ENCODE data around the gene ACSL3. TPM values are rescaled to one million over a fixed set of nuclear protein-coding genes. Genes with fewer than 3 reads are reported as not detected.

The ACSL3 gene
- total and polyA plus RNA-seq, 7 donors = 7.9 to 75.7 (median 48.2) TPM

GRCh38 chr2:222939979-222940378, 79.1 kb downstream of the ACSL3 start:
- no peak for TF ChIP-seq EP300 (IDR thresholded peaks at IDR 0.05)
- no peak for TF ChIP-seq CTCF (IDR thresholded peaks at IDR 0.05)
- no peak for TF ChIP-seq POLR2A (IDR thresholded peaks at IDR 0.05)
- no peak for TF ChIP-seq POLR2AphosphoS5 (IDR thresholded peaks at IDR 0.05)
- Histone ChIP-seq H3K9me3 (peaks cover 0 to 6% (median 2%) of the 10 kb centered on the region in 4 donors), H3K4me3 (no peak overlapping the region), H3K27ac (no peak overlapping the region), H3K4me1 (peaks cover 0 to 16% (median 7%) of the 10 kb centered on the region in 4 donors), H3K27me3 (no peaks in the 10 kb centered on the region), H3K36me3 (peaks cover 0 to 47% (median 0%) of the 10 kb centered on the region in 4 donors)
- DNase-seq = no peak
- 95 to 98% methylated on average over 2 of the region's 2 CpGs for WGBS, 2 donors
- intact Hi-C loops (cut with DNase I) = no loop called here

GRCh38 chr2:222941510-222942032, 80.7 kb downstream of the ACSL3 start:
- H3K4me1 ChIP-seq = peaks cover 0 to 19% (median 8%) of the 10 kb centered on the region in 4 donors
- no peaks in the 10 kb centered on the region for H3K27me3 ChIP-seq
- peaks cover 0 to 31% (median 0%) of the 10 kb centered on the region in 4 donors for H3K36me3 ChIP-seq
- H3K4me3 ChIP-seq = no peak overlapping the region
- no peak for DNase-seq
- intact Hi-C loops (cut with DNase I) = no loop called here
- TF ChIP-seq CTCF (IDR thresholded peaks at IDR 0.05) = no peak
- TF ChIP-seq POLR2A (IDR thresholded peaks at IDR 0.05) = no peak
- TF ChIP-seq POLR2AphosphoS5 (IDR thresholded peaks at IDR 0.05) = no peak
- no peak for TF ChIP-seq EP300 (IDR thresholded peaks at IDR 0.05)
- H3K27ac ChIP-seq = no peak overlapping the region
- H3K9me3 ChIP-seq = peaks cover 0 to 6% (median 2%) of the 10 kb centered on the region in 4 donors
- 95% methylated on average over 7 of the region's 7 CpGs for WGBS, 2 donors

GRCh38 chr2:222942561-222942960, 81.7 kb downstream of the ACSL3 start:
- no peak for DNase-seq
- WGBS, 2 donors = 93 to 98% methylated on average over 3 of the region's 3 CpGs
- H3K4me3 ChIP-seq = no peak overlapping the region
- intact Hi-C loops (cut with DNase I) = no loop called here
- H3K9me3 ChIP-seq = peaks cover 0 to 6% (median 2%) of the 10 kb centered on the region in 4 donors
- no peaks in the 10 kb centered on the region for H3K27me3 ChIP-seq
- H3K4me1 ChIP-seq = peaks cover 0 to 19% (median 8%) of the 10 kb centered on the region in 4 donors
- TF ChIP-seq CTCF (IDR thresholded peaks at IDR 0.05) (no peak), EP300 (IDR thresholded peaks at IDR 0.05) (no peak), POLR2A (IDR thresholded peaks at IDR 0.05) (no peak), POLR2AphosphoS5 (IDR thresholded peaks at IDR 0.05) (no peak)
- H3K36me3 ChIP-seq = peaks cover 0 to 21% (median 0%) of the 10 kb centered on the region in 4 donors
- H3K27ac ChIP-seq = no peak overlapping the region

- H3K36me3 ChIP-seq = peaks cover 0 to 17% (median 0%) of the 10 kb centered on the region in 4 donors
- intact Hi-C loops (cut with DNase I) = no loop called here
- DNase-seq = no peak
- peaks cover 0 to 6% (median 2%) of the 10 kb centered on the region in 4 donors for H3K9me3 ChIP-seq
- 84 to 86% methylated on average over 1 of the region's 1 CpG for WGBS, 2 donors
- H3K4me1 ChIP-seq = peaks cover 0 to 19% (median 8%) of the 10 kb centered on the region in 4 donors
- H3K4me3 ChIP-seq = no peak overlapping the region
- no peak overlapping the region for H3K27ac ChIP-seq
- TF ChIP-seq EP300 (IDR thresholded peaks at IDR 0.05) = no peak
- TF ChIP-seq POLR2AphosphoS5 (IDR thresholded peaks at IDR 0.05) = no peak
- TF ChIP-seq CTCF (IDR thresholded peaks at IDR 0.05) = no peak
- no peak for TF ChIP-seq POLR2A (IDR thresholded peaks at IDR 0.05)
- no peaks in the 10 kb centered on the region for H3K27me3 ChIP-seq
Observed at GRCh38 chr2:222942977-222943376, 82.1 kb downstream of the ACSL3 start.

DNA sequence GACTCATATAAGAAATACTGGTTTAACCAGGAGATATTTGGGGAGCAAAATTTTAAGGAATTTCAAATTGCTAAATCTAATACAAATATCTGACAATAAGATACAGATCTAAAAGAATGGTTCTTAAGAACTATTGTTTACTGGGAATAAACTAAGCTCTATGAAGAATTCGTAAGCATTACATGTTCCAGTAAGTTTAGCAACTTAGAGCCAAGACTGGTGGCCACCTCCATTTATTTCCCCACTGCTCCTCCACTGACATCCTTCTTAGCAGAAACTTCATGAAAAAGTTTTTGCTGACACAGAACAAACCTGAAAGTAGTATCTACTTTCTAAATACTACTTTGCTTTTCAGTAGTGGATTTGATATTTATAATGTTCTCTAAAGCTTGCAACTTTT, 83.0 kb downstream of the ACSL3 start:
- 65 to 84% methylated on average over 1 of the region's 1 CpG for WGBS, 2 donors
- Histone ChIP-seq H3K27ac (peak overlapping the region in 3 of 4 donors; percentile 21 to 42 (median 25)), H3K9me3 (no peaks in the 10 kb centered on the region), H3K4me3 (no peak overlapping the region), H3K27me3 (no peaks in the 10 kb centered on the region), H3K4me1 (peaks cover 0 to 19% (median 8%) of the 10 kb centered on the region in 4 donors), H3K36me3 (peaks cover 0 to 12% (median 0%) of the 10 kb centered on the region in 4 donors)
- DNase-seq = no peak
- intact Hi-C loops (cut with DNase I) = no loop called here
- TF ChIP-seq POLR2AphosphoS5 (IDR thresholded peaks at IDR 0.05) = no peak
- TF ChIP-seq POLR2A (IDR thresholded peaks at IDR 0.05) = no peak
- TF ChIP-seq EP300 (IDR thresholded peaks at IDR 0.05) = no peak
- no peak for TF ChIP-seq CTCF (IDR thresholded peaks at IDR 0.05)

Measured in sigmoid colon (tissue), 7 donors.